Duodenal mucosa (tissue), 2 donors: ENCODE data around the gene HOXA7.

Source experiments
- H3K27ac ChIP-seq: one replicate; pipeline ENCODE4 v1.7.0; 2013; ENCODE audit warnings: low read depth, low read length
- H3K27me3 ChIP-seq, 2 donors: one replicate each; pipeline ENCODE4 v1.7.0; 2013; ENCODE audit warnings: low read length in 2 of 2, control low read depth in 1 of 2; ENCODE audit not compliant: insufficient read depth in 2 of 2, control insufficient read depth in 1 of 2
- H3K36me3 ChIP-seq, 2 donors: one replicate each; pipeline ENCODE4 v1.7.0; 2013; ENCODE audit warnings: low read length in 2 of 2, control low read depth in 1 of 2; ENCODE audit not compliant: insufficient read depth in 2 of 2, control insufficient read depth in 1 of 2
- H3K4me1 ChIP-seq, 2 donors: one replicate each; pipeline ENCODE4 v1.7.0; 2013; ENCODE audit warnings: low read length in 2 of 2, control low read depth in 1 of 2; ENCODE audit not compliant: insufficient read depth in 2 of 2, control insufficient read depth in 1 of 2
- H3K4me3 ChIP-seq, 2 donors: one replicate each; pipeline ENCODE4 v1.7.0; 2013; ENCODE audit warnings: low read length in 2 of 2, low read depth in 1 of 2
- H3K9ac ChIP-seq, 2 donors: one replicate each; pipeline ENCODE4 v1.7.0; 2013; ENCODE audit warnings: low read length in 2 of 2, low read depth in 1 of 2
- H3K9me3 ChIP-seq, 2 donors: one replicate each; pipeline ENCODE4 v1.7.0; 2013; ENCODE audit warnings: low read length in 2 of 2, control low read depth in 1 of 2; ENCODE audit not compliant: control insufficient read depth in 1 of 2

The HOXA7 gene

DNA sequence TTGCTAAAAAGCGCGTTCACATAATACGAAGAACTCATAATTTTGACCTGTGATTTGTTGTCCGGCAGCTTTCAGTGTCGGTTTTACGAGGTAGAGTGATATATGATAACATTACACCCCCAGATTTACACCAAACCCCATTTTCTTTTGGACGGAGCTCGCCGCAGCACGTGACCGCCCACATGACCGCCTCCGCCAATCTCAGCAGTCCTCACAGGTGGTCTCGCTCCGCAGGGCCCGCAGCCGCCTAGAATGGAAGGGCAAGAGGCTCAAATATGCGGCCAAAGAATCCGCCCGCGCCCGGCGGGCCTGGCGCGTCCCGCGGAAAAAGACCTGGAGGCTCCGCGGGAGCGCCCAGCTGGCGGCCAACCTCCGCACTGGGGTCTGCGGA lies at the start of gene HOXA7:
Gene HOXA7 (minus strand): TSS at position 168 of the 391 bp plus-strand sequence. CDS start 130 bp downstream, at position 38.
- Histone ChIP-seq H3K4me1 (peaks cover 14 to 27% of the 10 kb centered on the region in 2 donors), H3K9ac (no peak within 1 kb of the TSS), H3K27me3 (peaks cover 88 to 91% of the 10 kb centered on the region in 2 donors), H3K36me3 (no peaks in the 10 kb centered on the region), H3K27ac (peak within 1 kb of the TSS; percentile 56), H3K4me3 (peak within 1 kb of the TSS; percentile 22 to 28), H3K9me3 (no peaks in the 10 kb centered on the region)

DNA sequence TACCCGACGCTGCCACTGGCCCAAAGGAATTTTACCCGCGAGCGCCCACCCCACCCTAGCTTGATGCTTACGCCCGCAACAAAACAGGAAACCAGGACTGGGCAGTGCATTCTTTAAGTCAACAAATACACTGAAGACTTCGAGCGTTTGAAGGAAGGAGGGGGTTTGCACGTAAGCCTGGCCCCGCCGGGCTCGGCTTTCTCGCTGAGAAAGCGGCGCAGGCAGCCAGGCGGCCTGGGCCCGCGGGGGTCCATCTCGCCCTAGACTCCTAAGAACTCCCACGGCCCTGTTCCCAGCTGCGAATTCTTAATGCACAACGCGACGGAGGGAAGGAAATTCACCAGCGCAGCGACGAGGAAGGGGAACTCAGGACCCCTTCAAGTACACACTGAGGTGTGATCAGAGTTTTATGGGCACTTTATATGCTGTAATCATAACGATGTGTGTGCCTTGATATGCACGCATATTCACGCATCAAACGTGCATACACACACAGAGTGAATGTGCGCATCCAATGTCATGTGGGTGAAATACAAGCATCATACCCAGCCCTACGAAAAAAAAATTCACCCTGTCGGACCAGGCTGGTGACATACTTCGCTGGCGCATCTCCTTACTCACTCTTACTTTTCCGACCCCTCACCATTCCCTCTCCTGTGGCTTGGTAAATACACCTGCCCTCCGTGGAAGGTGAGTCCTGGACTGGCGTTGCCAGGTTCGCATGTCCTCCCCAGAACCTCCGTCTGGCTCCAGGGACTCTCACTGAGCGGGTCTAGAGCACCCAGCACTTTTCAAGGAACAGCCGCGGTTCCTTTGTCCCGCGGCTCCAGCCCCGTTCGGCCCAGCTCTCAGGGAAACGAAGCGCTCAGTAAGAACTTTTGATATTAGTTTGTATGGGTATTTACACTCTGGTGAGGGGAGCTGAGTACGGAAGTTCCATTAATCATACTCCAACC lies 49.1 kb upstream of the HOXA7 start:
- H3K27ac ChIP-seq: no peak overlapping the region
- H3K9me3 ChIP-seq: no peaks in the 10 kb centered on the region
- no peak overlapping the region for H3K9ac ChIP-seq
- peaks cover 17 to 20% of the 10 kb centered on the region in 2 donors for H3K4me1 ChIP-seq
- H3K4me3 ChIP-seq: no peak overlapping the region
- peaks cover 94 to 99% of the 10 kb centered on the region in 2 donors for H3K27me3 ChIP-seq
- H3K36me3 ChIP-seq: no peaks in the 10 kb centered on the region

DNA sequence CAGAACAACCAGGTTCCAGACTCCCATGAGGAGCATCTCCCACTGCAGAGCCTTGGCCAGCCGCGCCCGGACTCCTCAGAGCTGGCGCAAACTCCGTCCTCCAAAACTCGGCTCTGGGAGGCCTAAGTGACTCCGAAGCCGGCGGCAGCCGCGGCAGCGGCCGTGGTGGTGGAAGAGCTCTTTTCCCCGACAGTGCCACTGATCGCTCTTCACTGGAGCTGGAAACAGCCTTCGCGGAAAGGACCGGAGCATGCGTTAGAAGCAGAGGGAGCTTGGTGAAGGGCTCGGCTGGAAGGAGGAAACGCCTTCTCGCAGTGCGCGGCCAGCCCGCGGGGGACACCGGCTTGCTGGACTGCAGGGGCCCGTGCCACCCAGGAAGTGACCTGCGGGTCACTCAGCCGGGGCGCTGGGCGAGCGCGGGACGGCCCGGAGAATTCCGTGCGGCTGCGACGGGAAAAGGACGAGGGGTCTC lies 48.4 kb upstream of the HOXA7 start:
- peaks cover 16 to 17% of the 10 kb centered on the region in 2 donors for H3K4me1 ChIP-seq
- H3K4me3 ChIP-seq: no peak overlapping the region
- peaks cover 91 to 97% of the 10 kb centered on the region in 2 donors for H3K27me3 ChIP-seq
- no peak overlapping the region for H3K9ac ChIP-seq
- no peak overlapping the region for H3K27ac ChIP-seq
- no peaks in the 10 kb centered on the region for H3K9me3 ChIP-seq
- H3K36me3 ChIP-seq: no peaks in the 10 kb centered on the region

DNA sequence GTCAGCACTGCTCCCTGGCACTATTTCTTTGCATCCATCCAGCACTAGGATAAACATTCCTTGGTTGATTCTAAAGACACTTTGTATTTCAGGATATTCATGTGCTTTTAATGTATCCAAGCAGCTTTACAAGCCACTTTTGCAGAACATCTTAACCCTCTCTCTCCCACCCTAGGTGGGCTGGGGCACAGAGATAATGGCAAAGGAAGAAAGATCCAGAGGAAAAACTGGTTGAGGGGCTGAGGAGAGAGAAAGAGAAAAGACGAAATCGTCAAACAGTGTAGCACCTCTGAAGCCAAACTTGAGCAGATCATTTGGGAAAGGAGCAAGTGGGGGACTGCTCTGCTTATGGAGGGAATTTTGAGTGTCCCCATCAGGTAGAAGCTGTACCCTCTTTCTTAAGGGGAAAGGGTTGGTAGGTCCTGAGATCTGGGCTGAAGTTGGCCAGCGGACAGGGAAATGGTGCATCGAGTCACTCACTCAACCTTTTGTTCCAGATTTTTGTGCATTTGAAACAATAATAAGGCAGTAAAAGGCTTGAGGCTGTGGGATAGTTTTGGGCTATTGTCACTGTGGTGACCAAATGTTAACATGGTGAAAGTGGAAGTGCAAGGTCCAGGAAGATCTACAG lies 47.6 kb upstream of the HOXA7 start:
- no peak overlapping the region for H3K4me3 ChIP-seq
- H3K27ac ChIP-seq: no peak overlapping the region
- no peaks in the 10 kb centered on the region for H3K9me3 ChIP-seq
- peaks cover 15 to 16% of the 10 kb centered on the region in 2 donors for H3K4me1 ChIP-seq
- H3K27me3 ChIP-seq: peaks cover 88 to 92% of the 10 kb centered on the region in 2 donors
- H3K9ac ChIP-seq: no peak overlapping the region
- H3K36me3 ChIP-seq: no peaks in the 10 kb centered on the region

DNA sequence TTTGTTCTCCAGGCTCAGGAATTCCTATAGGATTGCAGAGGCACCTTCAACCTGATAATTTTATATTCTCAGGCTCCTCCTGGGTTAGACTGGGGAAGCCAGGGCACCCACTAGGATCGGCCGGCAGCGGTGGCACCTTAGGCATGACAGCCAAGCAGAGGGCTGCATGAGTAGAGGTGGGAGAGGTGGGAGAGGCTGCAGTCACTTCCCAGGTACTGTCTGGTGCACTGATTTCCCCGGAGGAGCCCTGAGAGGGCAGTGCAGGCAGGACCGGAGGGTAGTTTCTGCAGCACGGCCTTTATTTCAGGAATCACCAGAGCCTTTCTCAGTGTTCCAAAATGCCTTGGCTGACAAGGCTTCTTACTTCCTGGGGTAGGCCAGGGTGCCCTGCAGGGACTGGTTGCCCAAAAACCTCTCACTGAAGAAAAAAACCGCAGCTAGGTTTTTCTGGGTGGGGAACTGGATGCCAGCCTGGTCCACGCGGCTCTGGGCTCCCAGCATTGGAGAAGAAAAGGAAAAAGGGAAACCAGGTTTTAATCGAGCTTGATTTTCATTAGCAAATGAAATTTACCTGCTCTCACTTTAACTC lies 47.0 kb upstream of the HOXA7 start:
- Histone ChIP-seq H3K4me3 (no peak overlapping the region), H3K27ac (no peak overlapping the region), H3K9me3 (no peaks in the 10 kb centered on the region), H3K9ac (no peak overlapping the region), H3K27me3 (peaks cover 88 to 92% of the 10 kb centered on the region in 2 donors), H3K4me1 (peaks cover 15 to 16% of the 10 kb centered on the region in 2 donors), H3K36me3 (no peaks in the 10 kb centered on the region)

DNA sequence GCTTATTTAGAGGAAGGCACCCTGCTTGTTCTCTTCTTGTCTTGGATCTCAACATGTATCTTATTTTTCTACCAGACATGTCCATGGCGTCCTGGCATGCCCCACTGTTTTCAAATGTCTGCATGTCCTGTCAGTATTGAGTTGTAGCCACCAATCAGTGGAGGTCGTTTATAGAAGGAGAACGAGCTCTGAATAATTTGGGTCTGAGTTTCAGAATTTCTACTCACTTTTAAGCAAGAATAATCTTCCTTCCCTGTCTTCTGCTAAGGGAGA lies 46.3 kb upstream of the HOXA7 start:
- no peak overlapping the region for H3K9ac ChIP-seq
- no peaks in the 10 kb centered on the region for H3K36me3 ChIP-seq
- H3K27ac ChIP-seq: no peak overlapping the region
- peaks cover 15 to 16% of the 10 kb centered on the region in 2 donors for H3K4me1 ChIP-seq
- H3K27me3 ChIP-seq: peaks cover 89 to 92% of the 10 kb centered on the region in 2 donors
- no peak overlapping the region for H3K4me3 ChIP-seq
- H3K9me3 ChIP-seq: no peaks in the 10 kb centered on the region

DNA sequence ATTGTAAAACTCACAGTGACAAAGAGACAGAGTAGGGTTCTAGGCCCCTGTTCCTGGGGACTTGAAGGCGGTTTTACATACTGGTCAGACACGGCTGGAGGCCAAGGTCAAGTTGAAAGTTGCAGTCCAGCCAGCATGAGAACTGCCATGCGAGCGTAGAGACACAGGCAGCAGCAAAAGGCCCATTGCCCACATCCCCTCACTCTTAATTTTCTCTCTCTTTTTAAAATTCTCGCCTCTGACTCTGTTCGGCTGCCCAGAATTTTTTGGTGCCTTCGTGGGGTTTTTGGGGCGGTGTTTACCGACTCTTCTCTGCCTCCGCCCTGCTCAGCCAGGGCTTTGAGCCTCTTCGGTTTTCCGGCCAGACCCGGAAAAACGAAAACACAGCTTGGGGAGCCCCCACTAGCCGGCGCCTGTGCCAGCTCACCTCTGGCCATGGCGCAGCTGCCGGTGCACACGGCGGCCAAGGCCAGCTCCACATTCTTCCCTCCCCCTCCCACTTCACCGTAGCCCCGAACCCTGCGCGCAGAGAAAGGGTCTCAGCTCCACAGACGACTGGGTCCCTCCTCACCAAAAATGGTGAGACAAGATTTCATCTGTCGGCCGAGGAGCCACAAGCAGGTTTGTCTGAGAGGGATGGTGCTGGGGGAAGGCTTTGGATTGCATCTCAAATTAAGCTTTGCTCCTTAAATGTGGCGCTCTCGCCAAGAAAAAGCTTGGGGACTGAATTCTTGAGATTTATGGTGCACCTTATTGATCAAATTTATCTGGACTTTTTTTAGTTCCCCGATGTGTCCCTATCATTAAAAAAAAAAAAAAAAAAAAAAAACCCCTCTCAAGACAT lies 45.8 kb upstream of the HOXA7 start:
- peaks cover 90 to 92% of the 10 kb centered on the region in 2 donors for H3K27me3 ChIP-seq
- no peaks in the 10 kb centered on the region for H3K9me3 ChIP-seq
- H3K4me1 ChIP-seq: peaks cover 15 to 16% of the 10 kb centered on the region in 2 donors
- no peak overlapping the region for H3K4me3 ChIP-seq
- H3K9ac ChIP-seq: no peak overlapping the region
- no peaks in the 10 kb centered on the region for H3K36me3 ChIP-seq
- H3K27ac ChIP-seq: no peak overlapping the region

DNA sequence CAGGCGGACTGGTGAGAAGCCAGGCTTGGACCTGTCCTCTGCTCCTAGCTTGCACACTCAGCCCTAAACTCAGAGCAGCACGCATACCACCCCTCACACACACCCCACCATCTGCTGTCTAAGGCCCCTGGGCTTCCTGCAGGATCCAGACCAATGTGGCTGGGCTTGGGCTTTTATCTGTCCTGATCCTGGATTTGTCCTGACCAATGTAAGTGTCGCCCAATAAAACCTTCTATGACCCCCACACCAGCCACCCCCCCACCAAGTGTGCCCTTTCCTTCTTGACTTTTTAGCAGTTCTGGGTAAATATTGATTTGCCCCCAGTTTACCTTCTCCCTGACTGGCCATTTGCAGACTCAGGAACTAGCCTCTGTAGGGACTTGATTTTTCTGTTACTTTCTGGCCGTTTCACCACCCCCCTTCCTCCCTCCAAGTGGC lies 45.1 kb upstream of the HOXA7 start:
- no peaks in the 10 kb centered on the region for H3K36me3 ChIP-seq
- no peak overlapping the region for H3K9ac ChIP-seq
- peak overlapping the region in 1 of 2 donors; percentile 61 for H3K4me3 ChIP-seq
- peaks cover 15 to 16% of the 10 kb centered on the region in 2 donors for H3K4me1 ChIP-seq
- no peak overlapping the region for H3K27ac ChIP-seq
- no peaks in the 10 kb centered on the region for H3K9me3 ChIP-seq
- H3K27me3 ChIP-seq: peaks cover 87 to 92% of the 10 kb centered on the region in 2 donors

DNA sequence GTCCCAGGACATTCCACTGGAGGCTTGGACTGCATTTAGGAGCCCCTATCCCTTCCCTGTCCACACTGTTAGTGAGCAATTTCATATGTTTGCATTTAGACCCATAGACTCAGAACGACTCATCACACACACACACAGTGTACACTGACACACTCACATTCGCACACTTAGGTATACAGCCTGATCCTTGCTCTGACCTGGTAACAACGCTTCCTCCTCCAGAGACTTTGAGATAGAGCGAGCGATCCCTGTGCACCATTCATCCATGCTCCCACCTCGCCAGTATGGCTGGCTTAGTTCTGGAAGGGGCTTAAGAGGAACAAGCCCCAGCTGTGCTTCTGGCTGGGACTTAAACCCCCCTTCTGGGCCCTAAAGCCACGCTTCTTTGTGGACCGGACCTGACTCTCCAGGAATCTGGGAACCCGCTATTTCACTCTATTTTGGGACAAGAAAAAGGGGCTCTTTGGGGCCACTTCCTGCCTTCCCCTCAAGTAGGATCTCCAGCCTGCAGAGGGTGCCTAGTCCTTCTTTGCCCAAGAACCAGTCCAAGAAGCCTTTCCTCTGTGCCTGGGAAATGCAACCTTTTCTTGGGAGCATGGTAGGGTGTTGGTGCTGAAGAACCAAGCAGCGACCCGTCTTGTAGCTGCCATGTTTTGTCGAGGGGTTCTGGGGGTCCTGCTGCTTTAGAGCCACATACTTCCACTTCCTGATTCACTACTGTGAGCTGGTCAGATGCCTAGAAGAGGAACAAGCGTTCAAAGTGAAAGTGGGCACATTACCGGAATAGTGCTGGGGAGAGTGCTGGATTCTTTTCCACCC lies 44.5 kb upstream of the HOXA7 start:
- peaks cover 82 to 91% of the 10 kb centered on the region in 2 donors for H3K27me3 ChIP-seq

More for the DNA sequence above, 44.5 kb upstream of the HOXA7 start:
- H3K9me3 ChIP-seq: no peaks in the 10 kb centered on the region
- H3K36me3 ChIP-seq: no peaks in the 10 kb centered on the region
- peak overlapping the region; percentile 39 to 63 for H3K4me3 ChIP-seq
- H3K9ac ChIP-seq: no peak overlapping the region
- H3K27ac ChIP-seq: no peak overlapping the region
- H3K4me1 ChIP-seq: peaks cover 15 to 16% of the 10 kb centered on the region in 2 donors
